Astrocyte of the cerebellum (primary cell): Measurements from ENCODE around the gene PRKCG.
"Not testable (repeated sequence)": the region's sequence is repeated elsewhere in the genome, so short reads cannot be mapped to it uniquely, and the experiment has no call there.

Experiments used
- DNase-seq: peaks from one replicate; pipeline ENCODE4 v3.0.0-alpha.2; 2011; ENCODE audit warnings: low read depth
- H3K4me3 ChIP-seq: 2 replicates; pipeline ENCODE4 v1.5.1; 2011; ENCODE audit warnings: mild to moderate bottlenecking, low read depth, low read length, moderate library complexity
- CTCF ChIP-seq: IDR thresholded peaks from 2 replicates; pipeline ENCODE4 v1.5.1; 2012; ENCODE audit warnings: low read length, low read depth, moderate library complexity, mild to moderate bottlenecking; ENCODE audit errors: missing control alignments
- in situ Hi-C: cut with HindIII; loops from 2 replicates; pipeline ENCODE4 v1.10.0; 2017; ENCODE audit warnings: low sequenced_read_pairs

Gene PRKCG

GRCh38 chr19:53881482-53882390 is at the start of gene PRKCG:
TSS of gene PRKCG (plus strand) at chr19:53882197. CDS start at chr19:53882495, 298 bp downstream.
- in situ Hi-C loops: no loop called here
- no peak for DNase-seq
- peak within 1 kb of the TSS; percentile 28 for H3K4me3 ChIP-seq
- peak; percentile 51 for TF ChIP-seq CTCF

GRCh38 chr19:53832861-53833260 is 49.1 kb upstream of the PRKCG start:
- in situ Hi-C loops, DNase-seq, H3K4me3 ChIP-seq: not testable (repeated sequence)

- in situ Hi-C loops, DNase-seq: not testable (repeated sequence)
Measured at GRCh38 chr19:53838446-53838845, 43.6 kb upstream of the PRKCG start.

GRCh38 chr19:53840241-53840640 is 41.8 kb upstream of the PRKCG start:
- in situ Hi-C loops: not testable (repeated sequence)

More at GRCh38 chr19:53838446-53838845, 43.6 kb upstream of the PRKCG start:
- not testable (repeated sequence) for H3K4me3 ChIP-seq

GRCh38 chr19:53840914-53841313 is 41.1 kb upstream of the PRKCG start:
- in situ Hi-C loops, H3K4me3 ChIP-seq: not testable (repeated sequence)
- DNase-seq: peak; percentile 67

More at GRCh38 chr19:53840241-53840640, 41.8 kb upstream of the PRKCG start:
- not testable (repeated sequence) for DNase-seq, H3K4me3 ChIP-seq

- no peak for TF ChIP-seq CTCF
- in situ Hi-C loops: no loop called here
- no peak overlapping the region for H3K4me3 ChIP-seq
- no peak for DNase-seq
Measured at GRCh38 chr19:53844849-53845246, 37.1 kb upstream of the PRKCG start.

- DNase-seq: no peak
- no peak for TF ChIP-seq CTCF
- in situ Hi-C loops: no loop called here
- H3K4me3 ChIP-seq: no peak overlapping the region
Measured at GRCh38 chr19:53847555-53847954, 34.4 kb upstream of the PRKCG start.

- no peak overlapping the region for H3K4me3 ChIP-seq
- no peak for TF ChIP-seq CTCF
- in situ Hi-C loops: no loop called here
- DNase-seq: no peak
Measured at GRCh38 chr19:53849237-53849676, 32.7 kb upstream of the PRKCG start.
